Right lobe of liver (tissue), 4 donors: ENCODE measurements around the gene WDR3.

Experiments used
- POLR2A ChIP-seq: fragments of 450-650 bp; IDR thresholded peaks from one replicate; pipeline ENCODE4 v1.6.1; 2017; ENCODE audit warnings: antibody characterized with exemption, mild to moderate bottlenecking
- TF ChIP-seq, protein P1 (sequence below), 4 donors: fragments of 200-600 bp in 3 of 4; fragments of 450-650 bp in 1 of 4; IDR thresholded peaks; one replicate each; pipeline versions ENCODE4 v1.5.1 to v1.8.0; 2016 to 2022; ENCODE audit warnings: antibody characterized with exemption in 4 of 4, mild to moderate bottlenecking in 2 of 4
- donor health status: DM: no; HTN: no; CAD: no.
- donor health status: DM: no; HTN: no; CAD: no.
- donor health status: DM: no; HTN: yes; CAD: no.

DNA sequence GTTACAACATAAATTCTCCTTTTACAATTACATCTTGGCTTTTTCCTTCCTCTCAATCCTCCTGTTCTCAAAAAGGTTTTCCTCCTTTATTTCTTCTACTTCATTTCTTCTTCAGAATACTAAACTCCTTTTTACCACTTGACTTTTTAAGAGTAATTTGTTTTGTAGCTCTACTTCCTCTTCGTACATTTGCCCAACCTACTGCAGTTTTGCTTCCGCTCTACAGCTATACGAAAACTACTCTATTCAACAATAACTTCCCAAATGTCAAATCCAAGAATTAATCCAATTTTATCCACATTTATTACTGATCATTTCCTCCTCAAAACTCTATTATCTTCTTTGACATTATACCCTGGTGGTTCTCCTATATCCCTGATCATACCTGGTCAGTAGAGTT lies 3.6 kb upstream of the WDR3 start:
- TF ChIP-seq, protein P1, sequence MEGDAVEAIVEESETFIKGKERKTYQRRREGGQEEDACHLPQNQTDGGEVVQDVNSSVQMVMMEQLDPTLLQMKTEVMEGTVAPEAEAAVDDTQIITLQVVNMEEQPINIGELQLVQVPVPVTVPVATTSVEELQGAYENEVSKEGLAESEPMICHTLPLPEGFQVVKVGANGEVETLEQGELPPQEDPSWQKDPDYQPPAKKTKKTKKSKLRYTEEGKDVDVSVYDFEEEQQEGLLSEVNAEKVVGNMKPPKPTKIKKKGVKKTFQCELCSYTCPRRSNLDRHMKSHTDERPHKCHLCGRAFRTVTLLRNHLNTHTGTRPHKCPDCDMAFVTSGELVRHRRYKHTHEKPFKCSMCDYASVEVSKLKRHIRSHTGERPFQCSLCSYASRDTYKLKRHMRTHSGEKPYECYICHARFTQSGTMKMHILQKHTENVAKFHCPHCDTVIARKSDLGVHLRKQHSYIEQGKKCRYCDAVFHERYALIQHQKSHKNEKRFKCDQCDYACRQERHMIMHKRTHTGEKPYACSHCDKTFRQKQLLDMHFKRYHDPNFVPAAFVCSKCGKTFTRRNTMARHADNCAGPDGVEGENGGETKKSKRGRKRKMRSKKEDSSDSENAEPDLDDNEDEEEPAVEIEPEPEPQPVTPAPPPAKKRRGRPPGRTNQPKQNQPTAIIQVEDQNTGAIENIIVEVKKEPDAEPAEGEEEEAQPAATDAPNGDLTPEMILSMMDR (IDR thresholded peaks at IDR 0.05), result no peak
- TF ChIP-seq POLR2A, result no peak
